Tibial nerve (tissue), 4 donors: Measurements from ENCODE around the gene SPNS1. TPM values are rescaled to one million over a fixed set of nuclear protein-coding genes. Genes with fewer than 3 reads are reported as not detected.
"Not testable (repeated sequence)": the region's sequence is repeated elsewhere in the genome, so short reads cannot be mapped to it uniquely, and the experiment has no call there.

Source experiments
- DNase-seq, 2 donors: peaks; one replicate each; pipeline ENCODE4 v3.0.0-alpha.2; 2019; ENCODE audit warnings: low spot score in 2 of 2
- H3K27ac ChIP-seq, 4 donors: fragments of 200-600 bp; sonication (generic) in 3 of 4; one replicate each; pipeline ENCODE4 v1.5.1; 2017 to 2019; ENCODE audit warnings: mild to moderate bottlenecking in 1 of 4
- H3K27me3 ChIP-seq, 2 donors: fragments of 200-600 bp; sonication (generic) in 1 of 2; one replicate each; pipeline versions ENCODE4 v1.5.1 to v1.6.0; 2017 to 2019
- H3K36me3 ChIP-seq, 3 donors: fragments of 200-600 bp; sonication (generic); one replicate each; pipeline ENCODE4 v1.5.1; 2018 to 2019
- H3K4me1 ChIP-seq, 4 donors: fragments of 200-600 bp; sonication (generic) in 3 of 4; one replicate each; pipeline ENCODE4 v1.5.1; 2017 to 2019
- H3K4me3 ChIP-seq, 4 donors: fragments of 200-600 bp; sonication (generic) in 3 of 4; one replicate each; pipeline ENCODE4 v1.5.1; 2017 to 2019; ENCODE audit warnings: mild to moderate bottlenecking in 1 of 4, moderate library complexity in 1 of 4
- H3K9me3 ChIP-seq, 4 donors: fragments of 200-600 bp; sonication (generic) in 3 of 4; one replicate each; pipeline ENCODE4 v1.5.1; 2017 to 2019
- CTCF ChIP-seq, 5 experiments: fragments of 200-600 bp in 3 of 5; fragments of 450-650 bp in 2 of 5; sonication (generic) in 3 of 5; IDR thresholded peaks; one replicate each; pipeline ENCODE4 v1.5.1; 2016 to 2019; ENCODE audit warnings: antibody characterized with exemption in 5 of 5, mild to moderate bottlenecking in 3 of 5, moderate library complexity in 2 of 5
- EP300 ChIP-seq, 2 donors: sonication (generic); formaldehyde crosslinking; IDR thresholded peaks; one replicate each; pipeline ENCODE4 v1.6.1; 2017; ENCODE audit warnings: antibody characterized with exemption in 2 of 2, mild to moderate bottlenecking in 1 of 2
- POLR2A ChIP-seq, 2 donors: fragments of 450-650 bp; IDR thresholded peaks; one replicate each; pipeline ENCODE4 v1.6.1; 2017; ENCODE audit warnings: antibody characterized with exemption in 2 of 2, mild to moderate bottlenecking in 2 of 2, moderate library complexity in 2 of 2
- WGBS, 2 donors: methylation state at CpG; one replicate each; pipeline ENCODE4 v1.1.5; 2018; 5-methylcytosine and 5-hydroxymethylcytosine counted together
- total RNA-seq, 4 donors: library from RNA; depleted of rRNA; stranded (reverse); fragments of >200 nt; gene quantifications; one replicate each; pipeline ENCODE4 v1.1.0, GENCODE V29; 2016

The SPNS1 gene
- total RNA-seq, 4 donors from 2014 or later: 9.8 to 38.4 (median 25.6) TPM

GRCh38 chr16:28998837-28999236 is 24.3 kb downstream of the SPNS1 start:
- no peaks in the 10 kb centered on the region for H3K27me3 ChIP-seq
- TF ChIP-seq POLR2A (IDR thresholded peaks at IDR 0.05) (no peak), CTCF (IDR thresholded peaks at IDR 0.05) (no peak)
- no peak overlapping the region for H3K4me3 ChIP-seq
- H3K9me3 ChIP-seq: no peaks in the 10 kb centered on the region
- no peak for DNase-seq
- H3K27ac ChIP-seq: no peak overlapping the region
- H3K36me3 ChIP-seq: no peaks in the 10 kb centered on the region
- WGBS, 2 donors: 68 to 89% methylated on average over 3 of the region's 3 CpGs
- H3K4me1 ChIP-seq: no peaks in the 10 kb centered on the region

GRCh38 chr16:28999577-28999976 is 25.0 kb downstream of the SPNS1 start:
- TF ChIP-seq EP300 (IDR thresholded peaks at IDR 0.05): no peak
- no peak for TF ChIP-seq POLR2A (IDR thresholded peaks at IDR 0.05)
- no peak for TF ChIP-seq CTCF (IDR thresholded peaks at IDR 0.05)
- H3K4me1 ChIP-seq: no peaks in the 10 kb centered on the region
- H3K27me3 ChIP-seq: no peaks in the 10 kb centered on the region
- no peak overlapping the region for H3K27ac ChIP-seq
- no peak overlapping the region for H3K4me3 ChIP-seq
- no peaks in the 10 kb centered on the region for H3K36me3 ChIP-seq
- DNase-seq: no peak
- H3K9me3 ChIP-seq: no peaks in the 10 kb centered on the region
- whole genome bisulfite sequencing, 2 donors: 54 to 66% methylated on average over 4 of the region's 4 CpGs

GRCh38 chr16:29000019-29000418 is 25.4 kb downstream of the SPNS1 start:
- Histone ChIP-seq H3K4me3 (no peak overlapping the region), H3K27me3 (no peaks in the 10 kb centered on the region), H3K4me1 (no peaks in the 10 kb centered on the region), H3K9me3 (no peaks in the 10 kb centered on the region), H3K27ac (no peak overlapping the region), H3K36me3 (no peaks in the 10 kb centered on the region)
- 84% methylated on average over 2 of the region's 2 CpGs for WGBS, 2 donors
- TF ChIP-seq EP300 (IDR thresholded peaks at IDR 0.05) (no peak), CTCF (IDR thresholded peaks at IDR 0.05) (no peak), POLR2A (IDR thresholded peaks at IDR 0.05) (no peak)
- no peak for DNase-seq

GRCh38 chr16:29004496-29005139 is 30.0 kb downstream of the SPNS1 start:
- WGBS, 2 donors: 70% methylated on average over 9 of the region's 9 CpGs
- H3K4me1 ChIP-seq, H3K9me3 ChIP-seq, H3K27me3 ChIP-seq, H3K36me3 ChIP-seq, DNase-seq, H3K4me3 ChIP-seq, H3K27ac ChIP-seq: not testable (repeated sequence)

- no peaks in the 10 kb centered on the region for H3K27me3 ChIP-seq
- WGBS, 2 donors: 76 to 81% methylated on average over 9 to 10 of the region's 10 CpGs
- no peaks in the 10 kb centered on the region for H3K36me3 ChIP-seq
- no peak overlapping the region for H3K4me3 ChIP-seq
- no peak for TF ChIP-seq EP300 (IDR thresholded peaks at IDR 0.05)
- TF ChIP-seq POLR2A (IDR thresholded peaks at IDR 0.05): no peak
- no peak for TF ChIP-seq CTCF (IDR thresholded peaks at IDR 0.05)
- no peaks in the 10 kb centered on the region for H3K9me3 ChIP-seq
- no peak for DNase-seq
- no peaks in the 10 kb centered on the region for H3K4me1 ChIP-seq
- H3K27ac ChIP-seq: no peak overlapping the region
Measured at GRCh38 chr16:29007730-29008593, 33.4 kb downstream of the SPNS1 start.
